WTC11 (cell line): ENCODE results near the gene ARHGAP18.

ENCODE experiments used
- CBFB ChIP-seq: sonication (generic); formaldehyde crosslinking; IDR thresholded peaks from 2 replicates; pipeline ENCODE4 v1.8.1; 2022; ENCODE audit warnings: mild to moderate bottlenecking, low read depth, missing genetic modification reagents
- CREB1 ChIP-seq: sonication (generic); formaldehyde crosslinking; IDR thresholded peaks from 2 replicates; pipeline ENCODE4 v1.8.0; 2023; ENCODE audit warnings: mild to moderate bottlenecking, missing genetic modification reagents
- ESRRA ChIP-seq: sonication (generic); formaldehyde crosslinking; IDR thresholded peaks from 2 replicates; pipeline ENCODE4 v1.8.1; 2022; ENCODE audit warnings: mild to moderate bottlenecking, missing genetic modification reagents, borderline replicate concordance
- TP53 ChIP-seq: sonication (generic); formaldehyde crosslinking; IDR thresholded peaks from 2 replicates; pipeline ENCODE4 v1.8.1; 2023; ENCODE audit warnings: mild to moderate bottlenecking, missing genetic modification reagents
- ZNF138 ChIP-seq: sonication (generic); formaldehyde crosslinking; conservative IDR thresholded peaks from 2 replicates; pipeline ENCODE4 v1.8.1; 2022; ENCODE audit warnings: mild to moderate bottlenecking, moderate library complexity, missing genetic modification reagents
- ZNF396 ChIP-seq: fragments of 250-450 bp; sonication (Bioruptor Pico); IDR thresholded peaks from 2 replicates; pipeline ENCODE4 v1.8.0; 2021; ENCODE audit warnings: mild to moderate bottlenecking, moderate library complexity, borderline replicate concordance
- ZSCAN18 ChIP-seq: fragments of 250-450 bp; sonication (Bioruptor Pico); IDR thresholded peaks from 2 replicates; pipeline ENCODE4 v2.1.2; 2022; ENCODE audit warnings: mild to moderate bottlenecking, moderate library complexity

GRCh38 chr6:129707028-129707427 lies 2.9 kb downstream of the ARHGAP18 start:
- TF ChIP-seq ZSCAN18, result no peak
- TF ChIP-seq TP53 (CRISPR knock-in tag), result no peak
- TF ChIP-seq CBFB (CRISPR knock-in tag), result no peak
- no peak for TF ChIP-seq ZNF396
- TF ChIP-seq ZNF138 (CRISPR knock-in tag), result no peak
- no peak for TF ChIP-seq CREB1
- no peak for TF ChIP-seq ESRRA
